DND-41 (cell line): ENCODE data around the gene HDAC4.

Experiments
- ATAC-seq: fragments of 200-7000 bp; cut with Tn5 transposase; 3 replicates; pipeline ENCODE4 v1.9.1; 2021; ENCODE audit warnings: low read depth; ENCODE audit not compliant: insufficient read depth
- DNase-seq: peaks from one replicate; pipeline ENCODE4 v3.0.0-alpha.2; 2020
- H2AFZ ChIP-seq: 2 replicates; pipeline ENCODE4 v1.6.0; 2012; ENCODE audit warnings: low read depth, low read length
- H3K27ac ChIP-seq: 2 replicates; pipeline ENCODE4 v1.5.1; 2012; ENCODE audit warnings: low read length, inconsistent platforms
- H3K27me3 ChIP-seq: fragments of 200-600 bp; sonication (generic); 2 replicates; pipeline ENCODE4 v1.6.0; 2012; ENCODE audit warnings: low read length, mild to moderate bottlenecking, inconsistent platforms; ENCODE audit not compliant: insufficient read depth, poor library complexity
- H3K36me3 ChIP-seq: 2 replicates; pipeline ENCODE4 v1.5.1; 2012; ENCODE audit warnings: low read length, inconsistent platforms; ENCODE audit not compliant: insufficient read depth
- H3K4me1 ChIP-seq: 2 replicates; pipeline ENCODE4 v1.5.1; 2012; ENCODE audit warnings: mild to moderate bottlenecking, low read length; ENCODE audit not compliant: insufficient read depth
- H3K4me2 ChIP-seq: 2 replicates; pipeline ENCODE4 v1.6.0; 2012; ENCODE audit warnings: mild to moderate bottlenecking, moderate library complexity, low read length, inconsistent platforms; ENCODE audit not compliant: insufficient read depth
- H3K4me3 ChIP-seq, 2 experiments: fragments of 200-600 bp in 1 of 2; shearing (Covaris generic) in 1 of 2; 2 replicates each; pipeline ENCODE4 v1.5.1; 2012 to 2016; ENCODE audit warnings: inconsistent platforms in 2 of 2, low read length in 2 of 2, mild to moderate bottlenecking in 2 of 2, low read depth in 1 of 2, moderate library complexity in 1 of 2
- H3K79me2 ChIP-seq: 2 replicates; pipeline ENCODE4 v1.6.0; 2012; ENCODE audit warnings: low read length, inconsistent platforms; ENCODE audit not compliant: insufficient read depth
- H3K9ac ChIP-seq: 2 replicates; pipeline ENCODE4 v1.6.0; 2012; ENCODE audit warnings: low read depth, mild to moderate bottlenecking, inconsistent platforms, low read length, moderate library complexity
- H3K9me3 ChIP-seq: 2 replicates; pipeline ENCODE4 v1.5.1; 2012; ENCODE audit warnings: low read length, moderate library complexity, mild to moderate bottlenecking, inconsistent platforms; ENCODE audit not compliant: insufficient read depth, severe bottlenecking
- H4K20me1 ChIP-seq: 2 replicates; pipeline ENCODE4 v1.6.0; 2012; ENCODE audit warnings: low read length; ENCODE audit not compliant: insufficient read depth
- CTCF ChIP-seq: IDR thresholded peaks from 2 replicates; pipeline ENCODE4 v1.5.1; 2012; ENCODE audit warnings: borderline replicate concordance, low read length, moderate library complexity, mild to moderate bottlenecking; ENCODE audit not compliant: poor library complexity, severe bottlenecking; ENCODE audit errors: extremely low read depth
- EZH2 ChIP-seq: IDR thresholded peaks from 3 replicates; pipeline ENCODE4 v1.6.1; 2012; ENCODE audit warnings: borderline replicate concordance, low read depth, mild to moderate bottlenecking, moderate library complexity, low read length, inconsistent platforms; ENCODE audit not compliant: severe bottlenecking

Gene HDAC4

DNA sequence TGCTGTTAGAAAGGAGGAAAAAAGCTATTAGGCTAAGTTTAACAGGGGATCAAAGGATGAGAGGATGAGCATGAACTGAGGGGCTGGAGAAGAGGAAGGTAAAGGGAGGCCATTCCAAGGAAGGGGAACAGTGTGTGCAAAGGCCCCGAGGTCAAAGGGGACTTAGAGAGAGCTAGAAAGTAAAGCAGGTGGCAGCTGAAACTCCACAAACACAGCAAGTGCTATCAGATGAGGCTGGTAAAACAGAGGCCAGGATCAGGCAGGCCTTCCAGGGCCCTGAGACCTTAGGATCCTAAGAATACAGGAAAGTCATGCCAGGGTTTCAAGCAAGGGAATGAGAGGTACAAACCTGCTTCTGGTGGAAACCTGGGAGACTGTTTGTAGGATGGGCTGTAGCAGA is 5.8 kb downstream of the HDAC4 start:
- DNase-seq = no peak
- TF ChIP-seq CTCF = no peak
- TF ChIP-seq EZH2 = no peak
- H3K79me2 ChIP-seq = peaks cover 100% of the 10 kb centered on the region
- peak overlapping the region; percentile 24 for H3K9ac ChIP-seq
- peaks cover 89% of the 10 kb centered on the region for H4K20me1 ChIP-seq
- no peaks in the 10 kb centered on the region for H3K27me3 ChIP-seq
- no peak overlapping the region for H2AFZ ChIP-seq
- peaks cover 86% of the 10 kb centered on the region for H3K4me1 ChIP-seq
- peak overlapping the region in 1 of 2 experiments; percentile 4; a peak in 1 of 4 replicates for H3K4me3 ChIP-seq
- no peaks in the 10 kb centered on the region for H3K9me3 ChIP-seq
- peak overlapping the region; percentile 57 for H3K27ac ChIP-seq
- ATAC-seq = no peak
- H3K4me2 ChIP-seq = peak overlapping the region; percentile 31
- peaks cover 79% of the 10 kb centered on the region for H3K36me3 ChIP-seq

- Histone ChIP-seq H3K79me2 (peaks cover 100% of the 10 kb centered on the region), H3K27me3 (no peaks in the 10 kb centered on the region), H3K4me1 (peaks cover 85% of the 10 kb centered on the region), H4K20me1 (peaks cover 93% of the 10 kb centered on the region), H3K27ac (peak overlapping the region; percentile 57), H3K4me3 (0 out of 4 replicates have a peak overlapping the region, but pooled peaks of 1 of the 2 experiments have one; percentile 4), H3K36me3 (peaks cover 84% of the 10 kb centered on the region), H2AFZ (no peak overlapping the region), H3K4me2 (peak overlapping the region; percentile 31), H3K9ac (peak overlapping the region; percentile 24; the same call in 1 of the 2 replicates), H3K9me3 (no peaks in the 10 kb centered on the region)
- TF ChIP-seq EZH2 (no peak), CTCF (no peak)
- ATAC-seq (no peak), DNase-seq (no peak)
Measured at GRCh38 chr2:239394346-239394945, 6.4 kb downstream of the HDAC4 start.

DNA sequence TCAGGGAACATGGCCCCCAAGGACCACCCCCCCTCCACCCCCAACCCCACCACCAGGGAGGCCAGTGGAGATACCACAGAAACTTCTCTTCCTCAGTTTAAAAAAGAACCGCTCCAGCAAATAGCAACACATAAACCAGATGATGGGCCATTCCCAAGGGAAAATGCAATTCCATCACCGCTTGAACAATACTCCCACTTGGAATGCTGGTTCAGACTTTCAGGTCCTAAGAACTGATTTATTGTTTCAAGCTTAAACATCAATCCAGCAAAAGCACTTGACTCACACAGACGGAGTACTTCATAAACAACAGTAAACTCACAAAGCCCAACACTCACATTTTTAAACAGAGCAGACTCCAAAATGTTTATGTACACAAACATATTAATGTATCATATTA is 6.9 kb downstream of the HDAC4 start:
- Histone ChIP-seq H4K20me1 (peaks cover 94% of the 10 kb centered on the region), H3K36me3 (peaks cover 89% of the 10 kb centered on the region), H3K4me3 (no peak overlapping the region), H3K4me2 (no peak overlapping the region; the same call in 1 of the 2 replicates), H3K4me1 (peaks cover 80% of the 10 kb centered on the region), H3K79me2 (peaks cover 100% of the 10 kb centered on the region), H3K9me3 (no peaks in the 10 kb centered on the region), H3K27me3 (no peaks in the 10 kb centered on the region), H2AFZ (no peak overlapping the region), H3K27ac (peak overlapping the region; percentile 43; the same call in 1 of the 2 replicates), H3K9ac (no peak overlapping the region)
- ATAC-seq (no peak), DNase-seq (no peak)
- no peak for TF ChIP-seq CTCF
- TF ChIP-seq EZH2 = no peak
